ENCODE measurements around the gene NDUFS6. TPM values are rescaled to one million over a fixed set of nuclear protein-coding genes. Genes with fewer than 3 reads are reported as not detected.

NDUFS6 gene
- total RNA-seq, 1 donor from 2014 or later, result 22.9 TPM

- DNase-seq (ENCODE audit: low spot score), result no peak
Observed at GRCh38 chr5:1765141-1765879, 35.9 kb upstream of the NDUFS6 start.

- no peak for DNase-seq (ENCODE audit: low spot score)
Observed at GRCh38 chr5:1765880-1766235, 35.3 kb upstream of the NDUFS6 start.

- no peak for DNase-seq (ENCODE audit: low spot score)
Observed at GRCh38 chr5:1767524-1768282, 33.5 kb upstream of the NDUFS6 start.

- DNase-seq (ENCODE audit: low spot score), result no peak
Observed at GRCh38 chr5:1768283-1769000, 32.8 kb upstream of the NDUFS6 start.

GRCh38 chr5:1769017-1769640 lies 32.1 kb upstream of the NDUFS6 start:
- DNase-seq (ENCODE audit: low spot score), result no peak

- DNase-seq (ENCODE audit: low spot score), result no peak
Observed at GRCh38 chr5:1769752-1770442, 31.3 kb upstream of the NDUFS6 start.

GRCh38 chr5:1770443-1770802 lies 30.8 kb upstream of the NDUFS6 start:
- DNase-seq (ENCODE audit: low spot score), result no peak

GRCh38 chr5:1771149-1772065 lies 29.8 kb upstream of the NDUFS6 start:
- DNase-seq (ENCODE audit: low spot score), result no peak

GRCh38 chr5:1772634-1773033 lies 28.6 kb upstream of the NDUFS6 start:
- no peak for DNase-seq (ENCODE audit: low spot score)

- no peak for DNase-seq (ENCODE audit: low spot score)
Observed at GRCh38 chr5:1776831-1777230, 24.4 kb upstream of the NDUFS6 start.

GRCh38 chr5:1777281-1778137 lies 23.7 kb upstream of the NDUFS6 start:
- no peak for DNase-seq (ENCODE audit: low spot score)

- DNase-seq (ENCODE audit: low spot score), result no peak
Observed at GRCh38 chr5:1778138-1779020, 22.8 kb upstream of the NDUFS6 start.

GRCh38 chr5:1779021-1779680 lies 22.1 kb upstream of the NDUFS6 start:
- no peak for DNase-seq (ENCODE audit: low spot score)

- no peak for DNase-seq (ENCODE audit: low spot score)
Observed at GRCh38 chr5:1779782-1780613, 21.2 kb upstream of the NDUFS6 start.

GRCh38 chr5:1780614-1780930 lies 20.6 kb upstream of the NDUFS6 start:
- DNase-seq (ENCODE audit: low spot score), result no peak

GRCh38 chr5:1781107-1781506 lies 20.1 kb upstream of the NDUFS6 start:
- DNase-seq (ENCODE audit: low spot score), result no peak

- DNase-seq (ENCODE audit: low spot score), result no peak
Observed at GRCh38 chr5:1781726-1782384, 19.4 kb upstream of the NDUFS6 start.

Data from ureter (tissue), 1 donor.